Right kidney (tissue), 1 donor: ENCODE measurements around the gene TBC1D24.

Source experiments
- DNase-seq: peaks from one replicate; pipeline ENCODE4 v3.0.0-alpha.2; 2016

TBC1D24 gene

DNA sequence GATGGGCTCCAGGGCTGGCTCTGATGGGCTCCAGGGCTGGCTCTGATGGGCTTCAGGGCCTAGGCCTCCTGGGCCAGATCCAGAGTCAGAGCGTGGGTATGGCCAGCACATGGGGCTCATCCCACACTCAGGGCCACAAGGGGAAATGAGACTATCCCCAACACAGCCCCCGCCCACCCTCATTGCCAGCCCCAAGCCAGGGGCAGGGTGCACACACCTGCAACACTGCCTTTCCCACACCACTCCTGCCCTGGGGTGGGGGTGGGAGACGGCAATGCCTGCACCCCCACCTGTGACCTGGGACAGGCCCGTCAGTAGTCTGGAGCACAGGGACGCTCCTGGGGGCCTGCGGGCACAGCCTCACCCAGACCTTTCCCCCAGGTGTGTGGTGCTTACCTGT lies 24.5 kb downstream of the TBC1D24 start:
- no peak for DNase-seq

DNA sequence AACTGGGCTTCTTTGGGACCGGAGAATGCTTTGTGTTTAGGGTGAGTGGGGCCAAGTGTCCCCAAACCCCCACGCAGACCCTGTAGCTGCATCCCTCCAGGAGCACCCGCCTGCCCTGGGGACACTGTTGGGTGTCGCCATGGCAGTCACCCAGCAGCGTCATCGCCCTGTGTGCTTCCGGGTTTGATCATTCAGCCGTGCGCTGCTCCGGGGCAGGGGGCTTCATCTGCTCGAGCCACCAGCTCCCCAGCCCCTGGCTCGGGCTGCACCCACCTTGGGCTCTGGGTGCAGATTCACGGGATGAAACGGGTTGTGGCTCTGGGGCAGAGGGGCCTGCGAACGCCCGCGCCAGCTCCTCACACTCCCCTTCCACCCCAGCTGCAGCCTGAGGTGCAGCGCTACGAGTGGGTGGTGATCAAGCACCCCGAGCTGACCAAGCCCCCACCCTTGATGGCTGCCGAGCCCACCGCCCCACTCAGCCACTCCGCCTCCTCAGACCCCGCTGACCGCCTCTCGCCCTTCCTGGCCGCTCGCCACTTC lies 25.0 kb downstream of the TBC1D24 start:
- no peak for DNase-seq

DNA sequence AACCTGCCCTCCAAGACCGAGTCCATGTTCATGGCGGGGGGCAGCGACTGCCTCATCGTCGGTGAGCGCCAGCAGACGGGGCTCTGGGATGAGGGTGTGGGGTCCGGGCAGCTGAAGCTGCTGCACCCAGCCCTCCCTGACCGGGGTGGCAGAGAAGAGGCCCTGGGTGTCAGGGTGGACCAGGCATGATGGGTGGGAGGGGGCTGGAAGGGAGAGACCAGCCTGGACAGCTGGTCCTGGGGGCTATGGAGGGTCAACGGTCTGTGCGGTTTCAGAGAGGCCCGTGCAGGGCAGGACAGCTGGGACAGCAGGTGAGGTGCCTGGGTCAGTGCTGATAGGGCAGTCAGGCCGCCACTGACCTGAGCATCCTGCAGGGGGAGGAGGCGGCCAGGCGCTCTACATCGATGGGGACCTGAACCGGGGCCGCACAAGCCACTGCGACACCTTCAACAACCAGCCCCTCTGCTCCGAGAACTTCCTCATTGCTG lies 25.5 kb downstream of the TBC1D24 start:
- DNase-seq: no peak

DNA sequence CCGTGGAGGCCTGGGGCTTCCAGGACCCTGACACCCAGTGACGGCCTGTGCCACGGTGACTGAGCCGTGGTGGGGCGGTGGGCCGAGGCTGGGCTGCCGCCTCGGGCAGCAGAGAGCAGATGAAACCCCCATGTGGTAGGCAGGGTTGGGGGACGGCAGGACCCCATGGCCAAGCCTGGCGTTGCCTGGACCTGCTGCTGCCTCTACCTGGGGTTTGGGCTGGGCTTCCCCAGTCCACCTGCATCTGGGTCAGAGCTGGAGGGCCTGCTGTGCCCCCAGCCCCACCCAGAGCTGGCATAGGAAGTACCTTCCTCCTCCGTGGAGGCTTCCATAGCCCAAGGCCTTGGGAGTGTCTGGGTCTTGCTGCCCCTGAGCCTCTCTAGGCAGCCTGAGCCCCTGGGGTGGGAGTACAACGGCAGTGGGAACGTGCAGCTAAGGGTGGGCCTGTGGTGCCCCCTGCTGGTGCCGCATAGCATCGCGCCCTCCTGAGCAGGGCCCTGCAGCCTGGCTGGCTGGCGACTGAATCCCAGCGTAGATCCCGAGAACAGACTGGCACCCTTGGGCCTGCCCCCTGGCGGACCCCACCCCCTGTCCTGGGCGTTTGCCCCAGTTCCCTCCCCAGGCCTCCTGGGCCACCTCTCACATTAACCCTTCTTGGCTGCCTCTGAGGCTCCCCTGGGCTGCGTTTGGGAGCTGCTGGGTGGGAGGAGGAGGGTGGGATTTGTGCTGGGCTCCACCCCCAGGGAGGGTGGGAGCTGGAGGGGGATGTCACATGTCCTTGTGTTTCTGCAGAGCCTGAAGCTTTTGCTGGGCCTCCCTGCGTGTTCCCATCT lies 26.2 kb downstream of the TBC1D24 start:
- peak; percentile 84 for DNase-seq

DNA sequence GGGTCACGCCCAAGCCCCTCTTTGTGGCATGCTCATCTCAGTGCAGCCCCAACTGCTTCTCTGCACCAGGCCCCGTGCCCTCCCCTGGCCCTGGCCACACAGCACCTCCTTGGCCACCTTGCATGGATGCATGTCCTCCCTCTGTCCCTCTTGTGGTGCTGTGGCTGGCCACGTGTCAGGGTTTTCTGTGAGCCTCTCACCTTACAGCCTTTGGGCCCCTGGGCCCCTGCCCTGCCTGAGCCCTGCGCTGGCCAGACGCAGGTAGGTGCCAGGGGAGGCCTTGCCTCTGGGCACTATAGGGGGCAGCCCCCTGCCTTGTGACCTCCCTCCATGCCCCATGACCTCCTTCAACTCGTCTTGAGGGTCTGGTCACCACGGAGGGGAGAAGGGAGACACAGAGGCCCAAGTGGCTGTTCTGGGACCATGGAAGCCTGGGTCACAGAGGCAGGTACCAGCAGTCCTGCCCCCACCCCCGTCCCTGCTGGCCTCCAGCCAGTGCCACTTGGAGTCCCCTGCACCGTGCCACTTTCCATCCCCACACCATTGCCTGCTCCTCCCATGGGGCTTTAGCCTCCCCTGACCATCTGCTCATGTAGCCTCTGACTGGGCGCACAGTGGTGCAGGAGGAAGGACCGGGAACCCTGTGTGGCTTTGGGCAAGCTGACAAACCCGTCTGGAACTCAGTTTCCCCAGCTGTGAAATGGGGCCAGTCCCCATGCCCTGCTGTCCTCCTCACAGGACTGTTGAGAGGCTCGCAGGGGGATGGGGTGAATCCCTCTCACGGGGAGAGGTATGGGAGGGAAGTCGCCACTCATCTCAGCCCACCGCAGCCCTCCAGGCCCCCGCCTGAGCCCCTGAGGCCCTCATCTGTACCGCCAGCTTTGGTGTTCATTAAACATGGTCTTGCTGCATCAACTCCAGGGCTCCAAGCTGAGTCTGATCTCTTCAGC lies 27.3 kb downstream of the TBC1D24 start:
- DNase-seq: no peak

DNA sequence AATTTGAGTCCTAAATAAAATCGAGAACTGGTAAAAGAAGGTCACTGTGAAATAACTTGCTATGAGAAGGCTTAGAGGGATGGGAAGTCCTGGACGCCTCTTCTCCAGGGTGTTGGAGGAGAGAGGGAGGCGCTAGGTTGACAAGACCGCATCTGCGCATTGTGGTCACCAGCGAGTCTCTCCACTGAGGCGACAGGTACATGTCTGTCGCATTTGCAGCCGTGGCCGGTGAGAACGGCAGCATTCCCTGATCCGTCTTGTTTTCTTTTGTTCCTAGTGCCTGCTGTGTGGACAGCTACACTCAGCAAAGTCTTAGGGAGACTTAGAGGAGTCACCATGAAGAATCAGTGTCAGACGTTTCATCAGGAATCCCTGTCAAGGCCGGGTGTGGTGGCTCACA lies 30.8 kb downstream of the TBC1D24 start:
- DNase-seq: no peak

DNA sequence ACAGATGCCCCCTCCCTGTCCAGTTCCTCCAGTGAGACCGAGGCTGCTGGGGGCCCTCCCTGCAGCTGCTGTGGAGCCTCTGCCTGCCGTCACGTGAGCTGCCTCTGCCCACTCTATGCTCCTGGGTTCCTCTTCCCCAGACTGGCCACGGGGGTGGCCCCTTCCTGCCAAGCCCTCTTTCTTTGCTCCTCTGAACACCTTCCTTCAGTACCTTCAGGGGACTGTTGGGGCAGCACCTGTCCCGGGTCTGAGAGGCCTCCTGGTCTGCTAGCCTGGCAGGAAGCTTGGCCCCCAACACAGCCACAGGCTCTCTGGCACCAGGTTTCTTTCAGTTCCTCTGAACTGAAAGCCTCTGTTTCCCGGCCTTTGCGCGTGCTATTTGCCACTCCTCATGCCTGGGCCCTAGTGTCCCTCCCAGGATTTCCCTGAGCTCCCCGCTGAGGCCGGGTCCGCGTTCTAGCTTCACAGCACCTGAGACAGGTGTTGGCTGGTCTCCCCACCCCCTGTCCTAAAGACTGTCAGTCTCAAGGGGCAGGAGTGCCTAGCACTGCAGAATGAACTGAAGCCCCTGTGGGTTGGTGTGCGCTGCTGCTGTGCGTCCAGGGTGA lies 32.2 kb downstream of the TBC1D24 start:
- DNase-seq: no peak

DNA sequence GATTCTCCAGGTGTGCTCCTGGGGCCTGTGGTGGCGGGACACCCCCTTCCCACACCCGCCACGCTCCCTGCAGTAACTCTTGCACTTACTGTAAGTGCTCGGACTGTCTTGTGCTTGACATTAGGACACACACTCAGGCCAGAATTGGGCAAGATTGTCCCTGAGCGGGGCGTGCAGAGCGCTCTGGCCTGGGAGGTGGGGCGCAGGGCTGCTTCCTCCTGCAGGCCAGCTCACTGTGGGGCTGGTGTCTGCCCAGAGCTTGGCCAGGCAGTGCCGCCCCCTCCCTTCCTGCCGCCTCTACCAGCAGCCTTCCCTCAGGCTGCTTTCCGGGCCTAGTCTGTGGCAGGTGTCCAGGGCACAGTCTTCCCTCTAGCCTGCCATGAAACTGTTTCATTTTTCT lies 32.7 kb downstream of the TBC1D24 start:
- no peak for DNase-seq

DNA sequence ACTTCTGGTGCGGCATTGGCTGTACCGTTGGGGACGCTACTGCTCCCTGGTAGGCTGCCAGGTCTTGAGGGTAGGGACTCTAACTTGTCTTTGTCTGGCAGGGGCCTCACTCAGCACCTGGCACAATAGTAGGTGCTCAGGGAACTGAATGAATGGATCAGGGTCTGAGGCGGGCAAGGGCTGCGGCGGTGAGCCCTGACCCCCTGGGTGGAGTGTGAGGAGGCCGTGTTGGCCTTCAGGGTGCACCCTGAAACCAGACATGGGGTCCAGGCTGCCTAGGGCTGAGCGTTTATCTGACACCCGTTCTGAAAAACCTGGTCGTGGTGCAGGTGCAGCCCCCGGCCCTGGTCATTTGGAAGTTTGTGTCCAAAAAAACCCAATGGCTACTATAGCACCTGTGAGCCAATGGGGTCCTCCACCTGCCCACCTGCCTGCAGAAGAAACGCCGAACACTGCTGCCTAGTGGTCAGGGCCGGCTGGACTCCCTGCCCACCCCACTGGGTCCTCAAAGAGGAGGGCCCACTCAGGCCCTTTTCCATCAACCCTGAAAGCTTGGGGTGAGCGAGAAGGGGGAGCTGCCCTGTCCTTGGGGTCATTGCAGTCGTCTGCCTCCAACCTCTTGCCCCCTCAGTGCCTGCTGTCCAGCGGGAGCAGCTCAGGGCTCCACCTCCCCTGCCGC lies 33.9 kb downstream of the TBC1D24 start:
- DNase-seq: no peak

DNA sequence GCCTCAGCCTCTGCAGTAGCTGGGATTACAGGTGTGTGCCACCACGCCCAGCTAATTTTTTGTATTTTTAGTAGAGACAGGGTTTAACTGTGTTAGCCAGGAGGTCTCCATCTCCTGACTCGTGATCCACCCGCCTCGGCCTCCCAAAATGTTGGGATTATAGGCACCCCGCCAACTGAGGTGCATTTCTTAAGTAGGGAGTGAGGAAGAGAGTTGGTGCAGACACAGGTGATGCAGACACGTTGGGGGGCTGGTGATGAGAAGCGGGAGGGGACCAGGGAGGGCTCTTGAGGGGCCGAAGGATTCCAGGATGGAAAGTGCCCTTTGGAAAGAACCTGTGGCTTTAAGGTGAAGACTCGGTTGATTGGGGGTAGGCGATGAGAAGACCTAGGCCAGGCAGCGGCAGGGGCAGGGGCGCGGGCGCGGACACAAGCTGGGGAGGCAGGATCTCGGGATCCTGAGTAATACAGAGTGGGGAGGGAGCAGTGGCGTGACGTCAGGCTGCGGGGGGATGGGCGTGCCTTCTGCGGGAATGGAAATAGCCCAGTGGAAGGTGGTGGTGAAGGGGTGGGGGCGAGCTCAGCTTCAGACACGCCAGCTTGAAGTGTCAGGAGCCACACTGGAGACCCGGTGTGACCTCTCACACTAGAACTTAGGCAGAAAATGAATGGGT lies 36.3 kb downstream of the TBC1D24 start:
- no peak for DNase-seq

DNA sequence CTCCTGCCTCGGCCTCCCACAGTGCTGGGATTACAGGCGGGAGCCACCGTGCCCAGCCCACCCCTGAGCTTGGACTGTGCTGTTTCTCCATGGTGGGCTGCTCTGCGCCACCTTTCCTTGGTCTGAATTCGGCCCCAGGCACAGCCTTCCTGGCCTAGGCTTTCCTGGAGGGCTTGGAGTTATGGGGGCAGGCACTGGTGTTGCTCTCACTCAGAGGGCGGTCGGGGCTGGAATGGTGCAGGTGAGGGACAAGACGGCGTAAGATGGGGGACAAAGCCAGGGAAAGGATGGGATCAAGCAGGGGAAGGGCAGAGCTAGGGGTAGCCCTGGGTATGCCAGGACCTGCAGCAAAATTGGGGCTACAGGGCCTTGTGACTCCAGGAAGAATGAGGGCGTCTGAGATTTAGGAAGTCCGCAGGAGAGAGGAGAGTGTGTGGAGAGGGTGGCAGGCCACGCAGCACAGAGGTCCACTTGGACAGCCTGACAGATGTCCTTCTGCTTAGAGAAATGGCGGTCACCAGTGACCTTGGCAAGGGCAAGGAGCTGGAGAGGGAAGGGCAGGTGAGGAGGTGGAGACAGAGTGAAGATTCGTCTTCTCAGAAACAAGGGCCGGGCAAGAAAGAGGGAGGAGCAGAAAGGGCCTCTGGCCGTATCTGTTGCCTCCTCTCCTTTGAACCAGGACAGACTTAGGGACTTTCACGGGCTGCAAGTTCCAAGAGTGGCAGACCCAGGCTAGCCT lies 37.2 kb downstream of the TBC1D24 start:
- DNase-seq: no peak

DNA sequence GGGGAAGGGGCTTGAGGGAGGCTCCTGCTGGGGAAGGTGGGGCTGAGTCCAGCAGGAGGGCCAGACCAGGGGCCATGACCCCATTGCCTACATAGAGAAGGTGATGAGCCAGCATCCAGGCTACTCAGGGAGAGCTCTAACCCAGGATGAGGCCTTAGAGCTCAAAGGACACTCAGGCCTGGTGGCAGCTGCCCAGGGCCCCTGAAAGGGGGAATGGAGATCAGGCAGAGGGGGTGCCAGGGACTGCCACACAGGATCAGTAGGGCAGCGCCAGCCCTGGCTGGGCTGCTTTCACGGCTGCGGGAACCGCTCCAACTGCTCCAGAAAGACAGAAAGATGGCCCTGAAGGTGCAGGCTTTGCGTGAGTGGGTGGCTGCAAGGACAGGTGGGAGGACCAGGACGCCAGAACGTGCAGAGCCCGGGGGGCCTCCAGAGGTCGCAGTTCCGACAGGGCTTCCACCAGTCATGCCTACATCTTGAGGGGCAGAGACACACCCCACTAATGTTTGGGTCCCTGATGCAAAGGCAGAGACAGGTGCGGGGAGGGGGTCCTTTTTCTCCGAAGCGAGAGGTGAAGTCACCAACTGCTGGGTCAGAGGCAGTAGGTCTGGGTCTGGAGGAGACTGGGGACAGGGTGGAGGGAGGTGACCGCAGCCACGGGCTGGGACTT lies 37.9 kb downstream of the TBC1D24 start:
- no peak for DNase-seq

DNA sequence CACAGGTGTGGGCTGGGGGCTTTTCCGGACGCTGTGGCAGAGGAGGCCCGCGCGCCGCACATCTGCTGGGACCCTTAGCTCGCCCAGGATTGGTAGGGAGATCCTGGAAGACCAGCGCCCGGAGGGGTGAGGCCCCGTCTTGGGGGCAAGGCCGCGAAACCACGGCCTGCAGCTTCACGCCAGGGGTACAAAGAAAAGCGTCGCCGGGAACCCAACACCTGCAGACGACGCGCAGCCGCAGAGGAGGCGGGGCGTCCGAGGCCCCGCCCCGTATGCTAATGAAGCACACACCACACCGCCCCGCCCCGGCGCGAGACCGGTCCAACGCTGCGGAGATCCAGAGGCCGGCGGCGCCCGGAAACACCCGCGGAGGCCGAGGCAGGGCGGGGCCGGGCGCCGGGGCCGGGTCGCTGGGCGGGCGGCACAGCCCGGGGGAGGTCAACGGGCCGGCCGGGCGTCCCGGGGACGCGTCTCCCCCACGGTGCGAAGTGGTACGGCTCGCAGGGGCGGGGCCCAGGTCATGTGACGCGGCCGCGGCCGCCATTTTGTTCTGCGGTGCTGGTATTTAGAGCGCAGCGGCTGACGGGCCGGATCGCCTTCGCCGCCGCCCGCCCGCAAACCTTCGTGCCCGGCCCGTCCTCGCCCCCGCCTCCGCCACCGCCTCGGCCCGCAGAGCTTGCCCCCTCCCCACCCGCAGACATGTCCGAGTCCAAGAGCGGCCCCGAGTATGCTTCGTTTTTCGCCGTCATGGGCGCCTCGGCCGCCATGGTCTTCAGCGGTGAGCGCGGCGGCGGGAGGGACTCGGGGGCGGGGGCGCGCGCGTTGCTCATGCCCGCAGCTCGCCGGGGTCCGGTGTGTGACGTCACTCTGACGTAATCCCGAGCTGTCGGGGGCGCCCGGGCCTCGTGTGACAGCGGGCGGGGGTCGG lies 38.7 kb downstream of the TBC1D24 start, which contains the start of gene ATP6V0C:
TSS of gene ATP6V0C (plus strand) at position 548 of the 928 bp plus-strand sequence. CDS start at position 700, 152 bp downstream.
- DNase-seq: peak; percentile 85

DNA sequence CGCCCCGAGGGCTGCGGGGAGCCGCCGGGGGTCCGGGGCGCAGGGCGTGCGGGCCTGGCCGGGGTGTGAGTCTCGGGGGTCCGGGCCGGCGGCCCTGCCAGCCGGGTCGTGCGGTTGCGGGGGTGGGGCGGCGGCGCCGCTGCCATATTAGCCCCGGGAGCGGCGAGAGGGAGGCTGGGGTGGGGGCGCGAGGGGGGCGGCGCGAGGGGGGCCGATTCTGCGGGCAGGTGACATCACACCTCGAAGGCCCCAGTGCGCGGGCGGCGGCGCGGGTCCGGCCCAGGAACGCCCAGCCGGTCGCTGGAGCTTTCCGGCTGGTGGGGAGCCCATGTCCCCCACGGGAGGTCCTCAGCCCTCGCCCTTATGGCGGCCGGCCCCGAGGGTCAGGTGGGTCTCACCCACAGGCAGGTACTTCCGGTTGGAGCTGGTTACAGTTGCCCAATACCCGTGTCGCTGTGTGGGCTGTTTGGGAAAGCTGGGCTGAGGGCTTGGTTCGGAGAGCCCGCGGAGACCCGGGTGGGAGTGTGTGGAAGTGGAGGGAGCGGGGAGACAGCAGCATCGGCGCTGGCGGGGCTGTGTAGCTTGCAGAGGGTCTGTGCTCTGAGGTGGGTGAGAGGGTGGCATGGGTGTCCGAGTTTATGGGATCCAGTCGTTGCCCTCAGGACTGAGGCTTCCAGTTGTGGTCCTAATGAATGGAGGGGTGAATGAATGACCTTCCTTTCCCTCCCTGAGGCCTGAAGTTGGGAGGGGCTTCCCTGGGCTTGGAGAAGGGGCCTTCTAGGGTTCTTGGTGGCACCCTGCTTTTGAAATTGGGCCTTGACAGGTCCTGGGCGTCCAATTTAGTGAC lies 39.6 kb downstream of the TBC1D24 start:
- DNase-seq: no peak

DNA sequence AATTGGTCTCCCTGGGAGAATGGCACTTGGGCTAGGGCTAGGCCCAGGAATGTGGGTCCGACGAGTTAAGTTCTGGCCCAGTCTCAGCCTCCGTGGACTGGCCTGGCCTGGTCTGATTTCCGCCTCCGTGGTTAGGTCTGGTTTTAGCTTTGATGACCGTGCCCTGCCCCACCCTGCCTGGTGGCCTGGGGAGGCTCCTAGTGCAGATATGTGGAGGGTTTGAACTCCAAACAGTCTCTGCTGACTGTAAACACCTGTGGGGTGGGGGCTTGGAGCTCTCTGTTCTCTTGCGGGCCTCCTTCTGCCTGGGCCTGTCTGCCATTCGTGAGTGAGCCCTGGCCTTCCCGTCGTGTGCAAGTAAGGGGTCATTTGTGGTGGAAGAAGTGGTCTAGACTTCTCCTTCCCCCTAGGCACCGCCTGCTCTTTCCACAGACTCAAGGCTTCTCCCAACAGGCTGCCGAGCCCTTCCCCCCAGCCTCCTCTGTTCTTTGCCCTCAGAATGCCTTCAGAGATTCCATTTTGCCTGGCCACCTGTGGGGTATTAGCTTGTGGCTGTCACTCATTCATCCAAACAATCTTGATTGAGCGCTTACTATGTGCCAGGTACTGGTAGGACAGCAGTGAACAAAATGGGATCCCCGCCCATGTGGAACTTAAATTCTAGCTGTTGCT lies 40.4 kb downstream of the TBC1D24 start:
- no peak for DNase-seq

DNA sequence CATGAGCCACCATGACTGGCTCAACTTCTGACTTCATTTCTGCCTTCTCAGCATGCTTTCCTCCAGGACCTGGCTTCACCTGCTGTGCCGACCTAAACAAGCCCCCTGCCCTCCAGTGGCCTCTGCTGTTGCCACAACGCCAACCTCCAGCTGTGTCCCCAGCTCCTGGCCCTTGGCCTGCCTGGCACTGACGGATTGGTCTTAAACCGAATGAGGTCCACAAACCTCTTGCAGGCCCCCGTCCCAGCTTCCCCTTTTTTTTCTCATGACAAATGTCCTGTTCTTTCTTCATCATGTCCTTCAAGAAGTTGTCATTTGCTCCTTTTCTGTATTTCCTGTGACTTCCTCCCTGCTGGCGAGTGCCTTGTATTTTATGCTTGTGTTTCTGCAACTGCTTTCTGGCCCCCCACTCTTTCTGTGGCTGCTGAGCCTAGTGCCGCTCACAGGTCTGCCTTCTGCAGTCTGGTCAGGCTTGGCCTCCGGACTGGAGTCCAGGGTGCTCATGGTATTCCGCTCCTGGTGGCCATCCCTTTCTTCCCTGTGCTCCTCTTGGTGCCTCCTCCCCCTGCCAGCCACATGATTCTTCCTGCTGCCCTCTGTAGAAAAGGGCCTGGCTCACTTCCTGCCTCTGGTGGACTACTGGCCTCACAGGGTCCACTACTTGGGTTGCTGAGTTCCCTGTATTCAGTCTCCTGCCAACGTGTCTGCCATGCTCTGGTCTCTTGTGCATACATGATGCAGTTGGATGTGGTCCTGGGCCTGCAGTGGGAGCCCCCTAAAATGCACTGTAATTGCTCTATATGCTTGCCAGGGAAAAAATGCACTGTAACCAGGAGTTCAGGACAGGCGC lies 41.7 kb downstream of the TBC1D24 start:
- no peak for DNase-seq
